ENCODE measurements around the gene KRT37. TPM values are rescaled to one million over a fixed set of nuclear protein-coding genes. Genes with fewer than 3 reads are reported as not detected.

Gene KRT37
- total and polyA plus RNA-seq, 7 donors, result not detected

DNA sequence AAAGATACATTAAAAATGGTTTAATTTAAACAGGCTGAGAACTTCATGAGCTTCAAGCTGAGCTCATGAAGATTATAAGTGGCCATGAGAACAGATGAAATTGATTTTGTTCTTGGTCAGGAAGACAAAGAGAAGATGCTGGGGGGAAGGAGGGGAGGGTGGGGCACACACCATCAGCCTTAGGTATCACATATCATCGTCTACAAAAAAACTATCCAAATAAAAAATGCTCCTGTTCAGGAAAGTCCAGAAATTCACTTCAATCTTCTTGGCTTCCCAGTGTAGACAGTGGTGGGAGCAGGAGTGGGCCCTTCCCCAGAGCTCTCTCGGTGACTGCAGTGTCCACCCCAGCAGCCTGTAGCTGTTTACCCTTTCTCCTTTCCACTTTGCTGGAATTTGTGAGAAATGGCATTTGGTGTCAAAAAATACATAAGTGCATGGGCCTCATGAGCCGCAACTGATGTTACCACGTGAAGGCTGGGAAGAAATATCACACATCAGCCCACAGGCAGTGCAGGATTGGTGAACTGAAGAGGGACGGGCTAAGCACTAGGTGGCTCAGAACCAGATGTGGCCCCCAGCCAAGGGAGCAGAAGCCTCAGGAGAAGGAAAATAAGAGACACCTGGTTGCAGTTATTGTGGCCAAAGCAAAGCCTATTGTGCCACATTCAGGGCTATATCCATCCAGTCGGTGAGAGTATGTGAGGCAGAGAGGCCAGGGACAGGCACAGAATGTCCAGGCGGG lies 6.1 kb downstream of the KRT37 start:
- intact Hi-C loops (cut with DNase I), result loop anchor here in 1 of 2 donors (10.0 kb wide), 1 partner anchor 227 kb away; no protein-coding TSS in a partner anchor

DNA sequence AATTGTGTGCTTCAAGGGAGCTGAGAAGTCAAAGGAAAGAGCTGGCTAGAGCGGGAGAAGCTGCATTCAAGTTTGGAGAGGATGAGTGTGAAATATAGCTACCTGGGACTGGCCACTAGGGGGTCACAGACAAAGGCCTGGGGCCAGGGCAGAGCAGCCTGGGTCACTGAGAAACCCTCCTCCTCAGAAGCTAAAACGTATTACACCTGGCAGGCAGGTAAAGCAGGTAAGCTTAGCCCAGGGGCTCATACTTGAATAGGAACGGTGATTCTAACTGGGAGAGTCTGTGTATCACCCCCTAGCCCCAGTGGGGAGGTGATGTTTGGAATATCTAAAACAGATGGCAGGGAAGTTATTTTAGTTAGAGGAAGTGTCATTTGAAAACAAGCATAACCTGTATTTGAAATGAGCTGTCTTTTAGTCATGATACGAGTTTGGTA lies 6.8 kb downstream of the KRT37 start:
- Histone ChIP-seq H3K4me3 (no peak overlapping the region), H3K36me3 (ENCODE audit: insufficient read depth in 1 of 2, low read depth in 1 of 2) (no peaks in the 10 kb centered on the region), H3K27ac (no peak overlapping the region), H3K4me1 (peaks cover 5% of the 10 kb centered on the region), H3K27me3 (ENCODE audit: insufficient read depth in 3 of 3, low read length in 2 of 3) (peaks cover 0 to 2% (median 0%) of the 10 kb centered on the region in 3 donors), H3K9me3 (no peaks in the 10 kb centered on the region)
- TF ChIP-seq, protein P1, sequence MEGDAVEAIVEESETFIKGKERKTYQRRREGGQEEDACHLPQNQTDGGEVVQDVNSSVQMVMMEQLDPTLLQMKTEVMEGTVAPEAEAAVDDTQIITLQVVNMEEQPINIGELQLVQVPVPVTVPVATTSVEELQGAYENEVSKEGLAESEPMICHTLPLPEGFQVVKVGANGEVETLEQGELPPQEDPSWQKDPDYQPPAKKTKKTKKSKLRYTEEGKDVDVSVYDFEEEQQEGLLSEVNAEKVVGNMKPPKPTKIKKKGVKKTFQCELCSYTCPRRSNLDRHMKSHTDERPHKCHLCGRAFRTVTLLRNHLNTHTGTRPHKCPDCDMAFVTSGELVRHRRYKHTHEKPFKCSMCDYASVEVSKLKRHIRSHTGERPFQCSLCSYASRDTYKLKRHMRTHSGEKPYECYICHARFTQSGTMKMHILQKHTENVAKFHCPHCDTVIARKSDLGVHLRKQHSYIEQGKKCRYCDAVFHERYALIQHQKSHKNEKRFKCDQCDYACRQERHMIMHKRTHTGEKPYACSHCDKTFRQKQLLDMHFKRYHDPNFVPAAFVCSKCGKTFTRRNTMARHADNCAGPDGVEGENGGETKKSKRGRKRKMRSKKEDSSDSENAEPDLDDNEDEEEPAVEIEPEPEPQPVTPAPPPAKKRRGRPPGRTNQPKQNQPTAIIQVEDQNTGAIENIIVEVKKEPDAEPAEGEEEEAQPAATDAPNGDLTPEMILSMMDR (IDR thresholded peaks at IDR 0.05), result peak; percentile 13
- DNase-seq, result no peak
- WGBS, 3 donors, result 52 to 56% (median 56%) methylated on average over 4 of the region's 4 CpGs
- intact Hi-C loops (cut with DNase I), result loop anchor here in 1 of 2 donors (10.0 kb wide), 1 partner anchor 227 kb away; no protein-coding TSS in a partner anchor
- no peak for ATAC-seq

More for the DNA sequence above, 6.1 kb downstream of the KRT37 start:
- Histone ChIP-seq H3K4me1 (peaks cover 5% of the 10 kb centered on the region), H3K27ac (no peak overlapping the region), H3K9me3 (no peaks in the 10 kb centered on the region), H3K36me3 (ENCODE audit: insufficient read depth in 1 of 2, low read depth in 1 of 2) (no peaks in the 10 kb centered on the region), H3K27me3 (ENCODE audit: insufficient read depth in 3 of 3, low read length in 2 of 3) (peaks cover 0 to 2% (median 0%) of the 10 kb centered on the region in 3 donors), H3K4me3 (no peak overlapping the region)
- WGBS, 3 donors, result 87 to 88% (median 88%) methylated on average over 7 of the region's 7 CpGs
- no peak for DNase-seq
- ATAC-seq, result no peak
- TF ChIP-seq, protein P1 (IDR thresholded peaks at IDR 0.05), result no peak

DNA sequence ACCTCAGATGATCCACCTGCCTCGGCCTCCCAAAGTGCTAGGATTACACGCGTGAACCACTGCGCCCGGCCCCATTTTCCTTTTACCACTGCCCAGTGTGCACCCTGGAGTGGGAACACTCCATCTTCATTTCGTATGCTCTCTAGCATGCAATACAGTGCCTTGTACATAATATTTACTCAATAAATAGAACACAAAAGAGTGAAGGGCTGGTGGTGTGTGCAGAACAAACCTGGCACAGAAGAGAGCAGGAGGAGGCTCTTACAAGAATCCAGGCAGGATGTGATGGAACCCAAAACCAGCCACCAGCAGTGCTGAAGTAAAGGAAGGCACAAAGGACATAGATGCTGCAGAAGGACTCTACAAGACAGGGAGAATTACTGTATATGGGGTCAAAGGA lies 7.3 kb downstream of the KRT37 start:
- WGBS, 3 donors, result 86 to 95% (median 86%) methylated on average over 6 of the region's 6 CpGs
- Histone ChIP-seq H3K27me3 (ENCODE audit: insufficient read depth in 3 of 3, low read length in 2 of 3) (no peaks in the 10 kb centered on the region), H3K36me3 (ENCODE audit: insufficient read depth in 1 of 2, low read depth in 1 of 2) (no peaks in the 10 kb centered on the region), H3K27ac (no peak overlapping the region), H3K9me3 (no peaks in the 10 kb centered on the region), H3K4me1 (peaks cover 5% of the 10 kb centered on the region), H3K4me3 (no peak overlapping the region)
- no peak for DNase-seq
- TF ChIP-seq, protein P1 (IDR thresholded peaks at IDR 0.05), result no peak
- intact Hi-C loops (cut with DNase I), result loop anchor here in 1 of 2 donors (10.0 kb wide), 1 partner anchor 228 kb away; no protein-coding TSS in a partner anchor
- no peak for ATAC-seq

DNA sequence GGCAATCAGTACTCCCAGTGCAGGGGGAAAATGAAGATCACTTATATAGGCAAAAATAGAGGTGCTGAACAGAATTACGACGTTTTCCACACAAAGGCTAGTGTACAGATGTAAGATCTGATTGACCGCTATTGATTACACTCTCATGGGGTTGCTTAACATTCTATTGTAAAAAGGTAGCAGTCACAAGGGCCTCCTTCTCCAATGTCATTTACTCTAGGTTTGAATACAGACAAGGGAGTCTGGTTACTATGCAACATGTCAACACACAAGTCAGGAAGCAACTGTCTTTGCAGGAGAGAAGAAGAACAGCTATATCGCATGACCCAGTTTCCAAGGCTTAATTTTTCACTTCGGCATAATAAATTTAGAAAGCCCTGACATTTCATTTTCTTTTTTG lies 7.9 kb downstream of the KRT37 start:
- 57 to 70% (median 60%) methylated on average over 5 of the region's 5 CpGs for WGBS, 3 donors
- Histone ChIP-seq H3K9me3 (no peaks in the 10 kb centered on the region), H3K4me3 (no peak overlapping the region), H3K4me1 (peaks cover 5% of the 10 kb centered on the region), H3K27ac (peak overlapping the region; percentile 65), H3K36me3 (ENCODE audit: insufficient read depth in 1 of 2, low read depth in 1 of 2) (no peaks in the 10 kb centered on the region), H3K27me3 (ENCODE audit: insufficient read depth in 3 of 3, low read length in 2 of 3) (no peaks in the 10 kb centered on the region)
- peak in 3 of 4 donors; percentile 48 to 56 (median 50) for ATAC-seq
- no peak for DNase-seq
- TF ChIP-seq, protein P1 (IDR thresholded peaks at IDR 0.05), result no peak
- intact Hi-C loops (cut with DNase I), result loop anchor here in 1 of 2 donors (10.0 kb wide), 1 partner anchor 228 kb away; no protein-coding TSS in a partner anchor

Data from psoas muscle (tissue), 8 donors.